Measurements from ENCODE around the gene MAN2B2.

Gene MAN2B2

GRCh38 chr4:6529021-6529420 is 46.0 kb upstream of the MAN2B2 start:
- no peak for DNase-seq (ENCODE audit: extremely low read depth, low read depth)
- TF ChIP-seq, protein P1, sequence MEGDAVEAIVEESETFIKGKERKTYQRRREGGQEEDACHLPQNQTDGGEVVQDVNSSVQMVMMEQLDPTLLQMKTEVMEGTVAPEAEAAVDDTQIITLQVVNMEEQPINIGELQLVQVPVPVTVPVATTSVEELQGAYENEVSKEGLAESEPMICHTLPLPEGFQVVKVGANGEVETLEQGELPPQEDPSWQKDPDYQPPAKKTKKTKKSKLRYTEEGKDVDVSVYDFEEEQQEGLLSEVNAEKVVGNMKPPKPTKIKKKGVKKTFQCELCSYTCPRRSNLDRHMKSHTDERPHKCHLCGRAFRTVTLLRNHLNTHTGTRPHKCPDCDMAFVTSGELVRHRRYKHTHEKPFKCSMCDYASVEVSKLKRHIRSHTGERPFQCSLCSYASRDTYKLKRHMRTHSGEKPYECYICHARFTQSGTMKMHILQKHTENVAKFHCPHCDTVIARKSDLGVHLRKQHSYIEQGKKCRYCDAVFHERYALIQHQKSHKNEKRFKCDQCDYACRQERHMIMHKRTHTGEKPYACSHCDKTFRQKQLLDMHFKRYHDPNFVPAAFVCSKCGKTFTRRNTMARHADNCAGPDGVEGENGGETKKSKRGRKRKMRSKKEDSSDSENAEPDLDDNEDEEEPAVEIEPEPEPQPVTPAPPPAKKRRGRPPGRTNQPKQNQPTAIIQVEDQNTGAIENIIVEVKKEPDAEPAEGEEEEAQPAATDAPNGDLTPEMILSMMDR (IDR thresholded peaks at IDR 0.05; ENCODE audit: low read depth, low read length, missing control alignments), result no peak
- no peak overlapping the region for H3K4me3 ChIP-seq (replicated peaks; ENCODE audit: low read depth, low read length)

DNA sequence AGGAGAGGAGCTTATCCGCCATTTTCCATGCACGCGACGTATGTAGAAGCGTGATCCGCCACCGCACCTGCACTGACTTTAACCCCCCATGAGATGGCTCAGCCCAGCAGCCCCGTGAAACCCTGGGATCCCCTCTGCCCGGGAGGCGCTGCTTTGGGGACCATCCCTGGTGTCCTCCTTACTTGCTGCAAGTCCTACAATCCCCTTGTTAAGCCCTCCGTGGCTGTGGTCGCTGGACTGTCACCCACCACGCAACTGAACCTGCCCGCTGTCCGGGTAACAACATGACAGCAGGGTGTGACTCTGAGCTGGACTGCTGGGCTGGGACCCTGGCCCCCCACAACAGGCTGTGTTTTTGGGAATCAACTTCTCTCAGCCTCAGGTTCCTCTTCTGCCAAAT is 44.7 kb upstream of the MAN2B2 start:
- no peak overlapping the region for H3K4me3 ChIP-seq (replicated peaks; ENCODE audit: low read depth, low read length)
- TF ChIP-seq, protein P1 (IDR thresholded peaks at IDR 0.05; ENCODE audit: low read depth, low read length, missing control alignments), result no peak
- DNase-seq (ENCODE audit: extremely low read depth, low read depth), result no peak

DNA sequence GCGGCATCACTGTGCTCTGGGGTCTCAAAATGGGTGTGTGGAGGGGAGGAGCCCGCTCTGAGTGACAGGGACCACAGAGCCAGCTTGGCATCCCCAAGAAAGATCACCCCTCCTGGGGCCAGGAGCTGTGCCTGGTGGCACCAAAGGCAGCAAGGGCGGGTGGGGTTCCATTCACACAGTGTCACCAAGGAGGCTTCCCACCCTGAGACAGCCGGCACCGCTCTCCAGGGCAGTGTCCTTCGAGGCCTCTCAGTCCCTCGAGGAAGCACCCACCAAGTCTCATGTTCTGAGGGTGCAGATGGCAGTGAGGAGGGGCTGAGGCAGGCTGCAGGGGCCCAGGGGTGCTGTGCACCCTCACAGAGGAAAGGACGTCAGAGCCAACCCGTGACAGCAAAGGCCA is 44.0 kb upstream of the MAN2B2 start:
- TF ChIP-seq, protein P1 (IDR thresholded peaks at IDR 0.05; ENCODE audit: low read depth, low read length, missing control alignments), result no peak
- H3K4me3 ChIP-seq (replicated peaks; ENCODE audit: low read depth, low read length), result no peak overlapping the region
- DNase-seq (ENCODE audit: extremely low read depth, low read depth), result no peak

DNA sequence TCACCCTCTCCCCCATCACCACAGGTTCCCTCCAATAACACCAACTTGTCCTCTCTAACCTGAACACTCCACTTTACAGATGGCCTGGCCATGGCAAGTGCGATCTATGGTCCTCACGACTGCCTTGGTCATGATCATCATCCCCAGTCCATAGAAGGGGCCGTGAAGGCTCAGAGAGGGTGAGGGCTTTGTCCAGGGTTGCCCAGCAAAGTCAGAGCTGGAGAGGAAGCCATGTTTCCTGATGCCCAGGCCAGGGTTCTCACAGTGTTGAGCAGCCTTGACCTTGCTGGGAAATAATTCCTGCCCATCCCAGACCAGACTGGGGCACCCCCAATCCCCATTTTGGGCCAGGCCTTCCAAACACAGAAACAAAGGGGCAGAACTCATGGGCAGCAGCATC is 42.9 kb upstream of the MAN2B2 start:
- TF ChIP-seq, protein P1 (IDR thresholded peaks at IDR 0.05; ENCODE audit: low read depth, low read length, missing control alignments), result no peak
- DNase-seq (ENCODE audit: extremely low read depth, low read depth), result no peak
- no peak overlapping the region for H3K4me3 ChIP-seq (replicated peaks; ENCODE audit: low read depth, low read length)

DNA sequence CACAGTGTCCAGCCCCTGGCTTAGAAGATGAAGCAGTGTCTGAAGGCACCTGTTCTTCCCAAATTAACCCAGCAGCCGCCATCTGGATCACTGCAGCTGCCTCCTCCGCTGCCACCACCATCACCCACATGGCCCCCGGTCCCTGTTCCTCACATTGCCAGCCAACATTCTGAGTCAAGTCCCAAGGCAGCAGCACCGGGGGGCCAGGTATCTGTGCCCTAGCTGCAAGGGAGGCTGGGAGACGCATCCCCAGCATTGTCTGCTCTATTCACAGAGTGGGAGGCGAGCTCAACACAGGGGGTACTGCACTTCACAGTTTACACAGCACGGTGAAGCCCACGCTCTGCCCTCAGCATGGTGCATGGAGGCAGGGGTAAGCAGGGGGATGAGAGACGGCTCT is 42.3 kb upstream of the MAN2B2 start:
- no peak for DNase-seq (ENCODE audit: extremely low read depth, low read depth)
- no peak overlapping the region for H3K4me3 ChIP-seq (replicated peaks; ENCODE audit: low read depth, low read length)
- TF ChIP-seq, protein P1 (IDR thresholded peaks at IDR 0.05; ENCODE audit: low read depth, low read length, missing control alignments), result no peak

DNA sequence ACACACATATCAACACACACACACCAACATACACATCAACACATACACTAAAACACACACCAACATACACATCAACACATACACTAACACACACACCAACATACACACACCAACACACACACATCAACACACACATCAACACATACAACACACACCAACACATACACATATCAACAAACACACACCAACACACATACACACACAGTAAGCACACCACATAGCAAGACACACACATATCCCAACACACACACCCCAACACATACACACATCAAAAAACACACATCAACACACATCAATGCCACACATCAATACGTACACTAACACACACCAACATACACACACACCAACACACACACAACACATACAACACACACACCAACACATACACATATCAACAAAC is 40.9 kb upstream of the MAN2B2 start:
- no peak overlapping the region for H3K4me3 ChIP-seq (replicated peaks; ENCODE audit: low read depth, low read length)
- no peak for DNase-seq (ENCODE audit: extremely low read depth, low read depth)
- TF ChIP-seq, protein P1 (IDR thresholded peaks at IDR 0.05; ENCODE audit: low read depth, low read length, missing control alignments), result no peak

DNA sequence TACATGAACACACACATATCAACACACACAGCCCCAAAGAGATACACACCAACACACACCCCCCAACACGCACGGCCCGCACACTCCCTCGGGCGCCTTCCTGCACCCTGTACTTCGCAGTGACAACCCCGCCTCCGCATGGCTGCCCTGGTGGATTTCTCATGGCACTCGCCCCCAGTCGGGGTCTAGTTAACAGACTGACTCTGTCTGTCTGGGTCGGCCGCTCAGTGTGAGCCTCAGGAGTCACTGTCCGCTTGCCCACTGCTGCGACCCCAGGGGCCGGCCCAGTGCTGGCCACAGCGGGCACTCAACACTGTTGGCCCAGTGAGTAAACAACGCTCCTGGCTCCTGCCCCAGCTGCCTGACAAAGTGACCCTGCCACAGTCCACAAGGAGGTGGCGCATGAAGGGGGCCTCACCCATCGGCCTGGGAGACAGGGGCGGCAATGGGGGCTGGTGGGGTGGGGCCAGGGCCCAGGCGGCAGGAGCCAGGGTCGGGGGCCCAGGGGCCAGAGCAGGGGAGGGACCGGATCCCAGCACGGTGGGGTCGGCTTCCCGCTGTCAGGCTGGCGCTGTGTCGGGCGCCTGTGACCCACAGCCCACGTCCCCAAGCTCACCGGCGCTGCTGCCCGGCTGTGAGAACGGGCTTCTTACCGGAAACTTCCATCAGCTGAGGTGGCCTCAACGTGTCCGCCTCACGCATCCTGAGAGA is 40.2 kb upstream of the MAN2B2 start:
- H3K4me3 ChIP-seq (replicated peaks; ENCODE audit: low read depth, low read length), result no peak overlapping the region
- TF ChIP-seq, protein P1 (IDR thresholded peaks at IDR 0.05; ENCODE audit: low read depth, low read length, missing control alignments), result no peak
- no peak for DNase-seq (ENCODE audit: extremely low read depth, low read depth)
